ENCODE results near the gene SNRPE.

Gene SNRPE

DNA sequence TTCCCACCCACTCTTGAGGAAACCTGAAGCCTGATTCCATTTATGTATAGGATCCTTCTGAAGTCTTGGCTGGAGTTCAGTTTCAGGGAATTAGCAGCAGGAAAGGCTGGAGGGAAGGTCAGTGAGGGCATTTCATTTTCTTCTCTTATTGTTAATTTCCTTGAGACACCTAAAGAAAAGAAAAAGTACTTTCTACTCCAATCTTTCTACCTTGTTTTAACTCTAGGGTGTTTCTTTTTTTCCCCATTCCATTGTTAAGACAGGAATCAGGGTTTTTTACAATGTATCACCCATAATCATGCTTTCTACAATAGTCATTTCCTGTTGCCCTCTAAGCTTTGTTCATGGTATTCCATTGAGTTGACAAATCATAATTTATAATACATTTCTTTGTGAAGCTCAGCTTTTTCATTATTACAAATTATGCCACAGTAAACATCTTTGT, 27.4 kb downstream of the SNRPE start:
- DNase-seq, result no peak

DNA sequence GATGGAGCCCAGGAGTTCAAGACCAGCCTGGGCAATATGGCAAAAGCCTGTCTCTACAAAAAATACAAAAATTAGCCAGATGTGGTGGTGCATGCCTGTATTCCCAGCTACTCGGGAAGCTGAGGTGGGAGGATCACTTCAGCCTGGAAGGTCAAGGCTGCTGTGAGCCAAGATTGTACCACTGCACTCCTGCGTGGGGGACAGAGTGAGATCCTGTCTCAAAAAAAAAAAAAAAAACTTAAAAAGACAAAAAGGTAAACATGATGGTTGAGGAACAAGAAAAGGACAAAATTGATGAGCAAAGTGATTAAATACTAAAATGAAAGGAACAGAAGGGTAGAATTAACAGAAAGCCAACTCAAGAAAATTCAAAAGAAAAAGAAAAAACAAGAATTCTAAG, 30.6 kb downstream of the SNRPE start:
- DNase-seq, result no peak

DNA sequence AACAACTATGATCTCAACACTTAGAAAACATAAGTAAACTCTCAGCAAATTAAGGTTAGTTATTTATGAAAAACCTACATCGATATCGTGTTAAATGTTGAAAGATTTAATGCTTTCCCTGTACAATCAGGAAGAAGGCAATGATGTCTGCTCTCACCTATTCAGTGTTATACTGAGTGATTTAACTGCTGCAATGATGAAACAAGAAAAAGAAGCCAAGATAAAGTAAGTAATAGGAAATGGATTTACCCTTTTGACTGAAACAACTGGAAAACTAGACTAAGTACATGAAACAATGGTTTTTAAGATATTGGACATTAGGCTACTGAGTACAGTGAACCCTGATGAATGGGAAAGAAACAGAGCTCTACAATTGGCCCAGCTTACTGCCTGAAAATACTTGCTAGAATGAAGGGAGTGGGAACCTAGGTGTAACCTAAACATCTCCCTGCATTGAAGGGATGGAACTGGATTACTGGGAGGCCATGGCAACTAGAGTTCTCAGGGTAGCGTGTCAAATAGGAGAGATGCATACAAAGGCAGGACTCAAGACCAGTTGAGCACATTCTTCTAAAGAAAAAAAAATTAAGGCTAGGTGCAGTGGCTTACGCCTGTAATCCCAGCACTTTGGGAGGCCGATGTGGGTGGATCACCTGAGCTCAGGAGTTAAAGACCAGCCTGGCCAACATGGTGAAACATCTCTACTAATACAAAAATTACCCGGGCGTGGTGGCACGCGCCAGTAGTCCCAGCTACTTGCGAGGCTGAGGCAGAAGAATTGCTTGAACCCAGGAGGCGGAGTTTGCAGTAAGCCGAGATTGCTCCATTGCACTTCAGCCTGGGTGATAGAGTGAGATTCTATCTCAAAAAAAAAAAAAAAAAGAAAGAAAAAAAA, 37.3 kb downstream of the SNRPE start:
- no peak for DNase-seq

DNA sequence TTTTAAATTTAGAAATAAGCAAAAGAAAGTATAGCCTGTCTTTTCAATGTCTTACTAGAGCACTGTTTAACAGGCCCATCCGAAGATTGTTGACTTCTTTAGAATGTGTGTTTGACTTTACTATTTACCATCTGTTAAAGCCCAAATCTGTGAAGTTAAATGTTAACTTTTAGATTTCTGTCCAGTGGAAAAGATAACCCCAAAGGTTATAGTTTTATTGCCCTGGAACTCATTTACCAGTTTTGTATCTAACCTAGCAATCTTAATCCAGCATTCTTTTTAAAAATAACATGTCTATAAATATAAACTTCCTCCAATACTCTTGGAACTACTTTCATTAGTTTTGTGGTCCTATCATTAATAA, 37.9 kb downstream of the SNRPE start:
- DNase-seq, result no peak

DNA sequence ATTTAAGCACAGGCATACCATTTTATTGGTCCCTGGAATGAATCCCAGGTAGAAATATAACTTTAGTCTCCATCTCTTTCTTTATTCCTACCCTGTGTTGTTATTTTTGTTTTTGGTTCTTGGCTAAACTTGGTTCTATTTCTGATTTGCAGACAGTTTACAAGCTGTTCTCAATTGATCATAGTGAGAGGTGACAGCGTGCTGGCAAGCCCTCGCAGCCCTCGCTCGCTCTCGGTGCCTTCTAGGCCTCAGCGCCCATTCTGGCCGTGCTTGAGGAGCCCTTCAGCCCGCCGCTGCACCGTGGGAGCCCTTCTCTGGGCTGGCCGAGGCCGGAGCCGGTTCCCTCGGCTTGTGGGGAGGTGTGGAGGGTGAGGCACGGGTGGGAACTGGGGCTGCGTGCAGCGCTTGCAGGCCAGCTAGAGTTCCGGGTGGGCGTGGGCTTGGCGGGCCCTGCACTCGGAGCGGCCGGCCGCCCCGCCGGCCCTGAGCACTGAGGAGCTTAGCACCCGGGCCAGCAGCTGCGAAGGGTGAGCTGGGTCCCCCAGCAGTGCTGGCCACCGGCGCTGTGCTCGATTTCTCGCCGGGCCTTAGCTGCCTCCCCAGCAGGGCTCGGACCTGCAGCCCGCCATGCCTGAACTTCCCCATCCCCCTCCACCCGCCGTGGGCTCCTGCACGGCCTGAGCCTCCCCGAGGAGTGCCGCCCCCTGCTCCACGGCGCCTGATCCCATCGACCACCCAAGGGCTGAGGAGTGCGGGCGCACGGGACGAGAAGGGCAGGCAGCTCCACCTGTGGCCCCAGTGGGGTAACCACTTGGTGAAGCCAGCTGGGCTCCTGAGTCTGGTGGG, 38.7 kb downstream of the SNRPE start:
- DNase-seq, result no peak

DNA sequence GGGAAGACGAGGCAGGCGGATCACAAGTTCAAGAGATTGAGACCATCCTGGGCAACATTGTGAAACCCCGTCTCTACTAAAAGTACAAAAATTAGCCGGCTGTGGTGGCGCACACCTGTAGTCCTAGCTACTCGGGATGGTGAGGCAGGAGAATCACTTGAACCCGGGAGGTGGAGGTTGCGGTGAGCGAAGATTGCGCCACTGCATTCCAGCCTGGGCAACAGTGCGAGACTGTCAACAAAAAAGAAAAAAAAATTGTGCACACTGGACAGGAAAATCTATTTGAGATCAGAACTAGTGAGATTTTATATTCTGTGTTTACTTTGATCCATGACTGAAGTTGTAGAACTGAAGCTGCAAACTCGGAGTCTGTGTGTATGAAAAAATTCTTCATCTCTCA, 40.2 kb downstream of the SNRPE start:
- no peak for DNase-seq

DNA sequence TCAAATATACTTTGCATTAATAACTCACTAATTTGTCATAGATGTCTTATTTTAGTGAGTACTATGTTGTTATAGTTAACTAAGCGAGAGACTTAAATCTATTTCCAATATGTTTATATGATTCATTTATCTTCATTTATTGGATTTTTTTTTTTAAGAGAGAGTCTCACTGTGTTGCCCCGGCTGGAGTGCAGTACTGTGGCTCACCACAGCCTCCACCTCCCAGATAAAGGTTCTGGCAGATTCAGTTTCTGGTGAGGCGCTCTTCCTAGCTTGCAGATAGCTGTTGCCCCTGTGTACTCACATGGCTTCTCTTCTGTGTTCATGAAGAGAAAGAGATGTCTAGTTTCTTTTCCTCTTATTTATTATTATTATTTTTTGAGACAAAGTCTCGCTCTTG, 43.9 kb downstream of the SNRPE start:
- no peak for DNase-seq

DNA sequence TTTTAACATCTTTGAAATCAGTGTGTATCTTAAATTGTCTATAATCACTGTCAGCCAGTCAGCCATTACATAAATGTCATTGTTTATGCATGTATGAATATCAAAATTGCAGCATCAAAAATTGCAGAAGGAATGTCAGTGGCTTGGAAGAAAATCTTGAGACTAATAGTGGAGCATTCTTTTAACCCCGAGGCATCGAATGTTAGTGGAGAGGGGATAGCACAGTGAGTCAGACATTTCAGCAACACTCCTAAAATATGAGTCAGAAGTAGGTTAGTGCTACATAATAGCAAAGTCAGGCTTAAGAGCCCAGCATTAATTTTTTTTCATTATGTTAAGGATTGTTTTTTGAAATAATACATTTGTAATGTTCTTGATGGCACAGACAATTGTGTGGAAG, 45.5 kb downstream of the SNRPE start:
- no peak for DNase-seq

- DNase-seq, result no peak
These were observed 46.5 kb downstream of the SNRPE start for GRCh38 chr1:203907901-203908300.

DNA sequence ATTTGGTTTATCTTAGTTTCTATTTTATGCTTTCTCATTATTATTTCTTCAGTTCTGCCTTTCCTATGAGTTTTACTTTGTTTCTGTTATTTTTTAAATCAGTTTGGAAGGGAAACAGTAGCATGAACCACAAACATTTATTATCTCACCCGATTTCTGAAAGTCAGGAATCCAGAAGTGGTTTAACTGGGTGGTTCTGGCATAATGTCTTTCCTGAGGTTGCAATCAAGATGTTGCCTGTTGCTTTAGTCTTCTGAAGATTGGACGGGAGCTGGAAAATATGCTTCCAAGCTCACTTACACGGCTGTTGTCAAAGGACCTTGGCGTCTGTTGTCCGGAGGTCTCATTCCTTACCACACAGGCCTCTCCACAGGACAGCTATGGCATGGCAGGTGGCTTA, 50.4 kb downstream of the SNRPE start:
- no peak for DNase-seq

GRCh38 chr1:203913073-203913521, 51.7 kb downstream of the SNRPE start:
- DNase-seq, result no peak

DNA sequence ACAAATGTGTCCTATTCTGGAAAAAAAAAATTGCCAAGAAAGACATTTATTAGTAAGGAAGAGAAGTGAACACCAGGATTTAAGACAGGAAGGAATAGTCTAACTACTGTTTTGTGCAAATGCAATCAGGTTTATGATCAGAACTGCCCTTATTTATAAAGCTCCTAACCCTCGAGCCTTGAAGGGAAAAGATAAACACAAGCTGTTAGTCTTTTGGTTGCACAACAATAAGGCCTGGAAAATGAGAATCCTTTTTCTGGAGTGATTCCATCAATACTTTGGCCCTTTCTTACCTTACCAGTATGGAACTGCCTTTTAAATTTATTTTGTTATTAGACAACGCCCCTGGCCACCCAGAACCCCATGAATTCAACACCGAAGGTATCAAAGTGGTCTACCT, 52.9 kb downstream of the SNRPE start:
- DNase-seq, result no peak

DNA sequence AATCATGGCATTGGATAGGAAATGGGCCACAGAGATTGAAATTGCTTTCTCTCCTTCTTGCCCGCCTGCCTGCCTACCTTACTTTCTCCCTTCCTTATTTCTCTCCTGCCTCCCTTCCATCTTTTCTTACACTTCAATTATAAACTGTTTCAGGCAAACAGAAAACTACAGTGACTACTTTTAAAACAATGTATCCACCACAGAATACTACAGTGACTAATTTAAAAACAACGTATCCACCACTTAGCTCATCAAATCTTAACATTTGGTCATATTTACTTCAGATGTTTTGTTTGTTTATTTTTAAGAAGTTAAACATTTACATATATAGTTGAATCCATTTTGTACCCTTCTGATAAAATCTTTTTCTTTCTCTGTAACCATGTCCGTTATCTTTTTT, 54.4 kb downstream of the SNRPE start:
- DNase-seq, result no peak

GRCh38 chr1:203916756-203917155, 55.4 kb downstream of the SNRPE start:
- DNase-seq, result no peak

Data from NCI-H1436 treated with DMSO at 0.1 percent for 48 hours (cell line).